Esophagus mucosa (tissue), 1 donor: Measurements from ENCODE around the gene NAA50. TPM values are rescaled to one million over a fixed set of nuclear protein-coding genes. Genes with fewer than 3 reads are reported as not detected.

ENCODE experiments used
- ATAC-seq: fragments of 200-7000 bp; cut with Tn5 transposase; one replicate; pipeline ENCODE4 v1.9.1; 2020
- total RNA-seq: library from RNA; stranded (reverse); gene quantifications from one replicate; pipeline ENCODE4 v1.2.4, GENCODE V29; 2023
- donor health status: DM: yes; HTN: yes; CAD: no.

NAA50 gene
- total RNA-seq, result 120 TPM

GRCh38 chr3:113745756-113746547 lies at the start of gene NAA50:
NAA50 (minus strand) TSS chr3:113746249; CDS start chr3:113745949, 300 bp downstream.
- peak; percentile 92 for ATAC-seq

- ATAC-seq, result no peak
Observed at GRCh38 chr3:113795693-113796092, 49.6 kb upstream of the NAA50 start.

- ATAC-seq, result no peak
Observed at GRCh38 chr3:113794526-113794925, 48.5 kb upstream of the NAA50 start.

GRCh38 chr3:113791381-113791780 lies 45.3 kb upstream of the NAA50 start:
- no peak for ATAC-seq

- no peak for ATAC-seq
Observed at GRCh38 chr3:113783980-113784379, 37.9 kb upstream of the NAA50 start.

GRCh38 chr3:113783463-113783862 lies 37.4 kb upstream of the NAA50 start:
- no peak for ATAC-seq

GRCh38 chr3:113776564-113776963 lies 30.5 kb upstream of the NAA50 start:
- ATAC-seq, result no peak

GRCh38 chr3:113775516-113775915 lies 29.5 kb upstream of the NAA50 start:
- no peak for ATAC-seq

GRCh38 chr3:113773381-113773780 lies 27.3 kb upstream of the NAA50 start:
- no peak for ATAC-seq

- no peak for ATAC-seq
Observed at GRCh38 chr3:113771993-113772392, 25.9 kb upstream of the NAA50 start.

- ATAC-seq, result peak; percentile 69
Observed at GRCh38 chr3:113769551-113769950, 23.5 kb upstream of the NAA50 start.

- no peak for ATAC-seq
Observed at GRCh38 chr3:113764698-113765097, 18.6 kb upstream of the NAA50 start.

- ATAC-seq, result no peak
Observed at GRCh38 chr3:113758389-113759024, 12.5 kb upstream of the NAA50 start.

GRCh38 chr3:113754494-113755159 lies 8.6 kb upstream of the NAA50 start:
- no peak for ATAC-seq

GRCh38 chr3:113753376-113753985 lies 7.4 kb upstream of the NAA50 start:
- no peak for ATAC-seq

GRCh38 chr3:113751141-113751540 lies 5.1 kb upstream of the NAA50 start:
- ATAC-seq, result no peak

- no peak for ATAC-seq
Observed at GRCh38 chr3:113747283-113748046, 1.4 kb upstream of the NAA50 start.

- ATAC-seq, result peak; percentile 72
Observed at GRCh38 chr3:113746548-113747282, 666 bp upstream of the NAA50 start, which contains the start of gene ATP6V1A. ATP6V1A (plus strand) TSS chr3:113747035; CDS start chr3:113778754, 31,719 bp downstream.

- ATAC-seq, result peak; percentile 89
Observed at GRCh38 chr3:113744941-113745755, 901 bp downstream of the NAA50 start.

- no peak for ATAC-seq
Observed at GRCh38 chr3:113743006-113743630, 2.9 kb downstream of the NAA50 start.
